Measurements from ENCODE around the gene RAB7A.

RAB7A gene

GRCh38 chr3:128794067-128794768 is 68.2 kb downstream of the RAB7A start:
- no peak for DNase-seq

- DNase-seq = peak; percentile 44
Measured at GRCh38 chr3:128794770-128795649, 69.0 kb downstream of the RAB7A start.

- no peak for DNase-seq
Measured at GRCh38 chr3:128799653-128800052, 73.7 kb downstream of the RAB7A start.

GRCh38 chr3:128800241-128801187 is 74.5 kb downstream of the RAB7A start:
- no peak for DNase-seq

- DNase-seq = no peak
Measured at GRCh38 chr3:128801779-128802380, 75.9 kb downstream of the RAB7A start.

- DNase-seq = no peak
Measured at GRCh38 chr3:128803307-128803706, 77.3 kb downstream of the RAB7A start.

- DNase-seq = no peak
Measured at GRCh38 chr3:128804017-128804810, 78.2 kb downstream of the RAB7A start.

- DNase-seq = no peak
Measured at GRCh38 chr3:128804811-128805155, 78.8 kb downstream of the RAB7A start.

- no peak for DNase-seq
Measured at GRCh38 chr3:128805772-128806171, 79.8 kb downstream of the RAB7A start.

- no peak for DNase-seq
Measured at GRCh38 chr3:128806588-128806987, 80.6 kb downstream of the RAB7A start.

- no peak for DNase-seq
Measured at GRCh38 chr3:128807186-128807830, 81.3 kb downstream of the RAB7A start.

GRCh38 chr3:128808672-128809071 is 82.7 kb downstream of the RAB7A start:
- DNase-seq = no peak

GRCh38 chr3:128813097-128813496 is 87.1 kb downstream of the RAB7A start:
- no peak for DNase-seq

GRCh38 chr3:128814060-128814459 is 88.1 kb downstream of the RAB7A start:
- no peak for DNase-seq

- no peak for DNase-seq
Measured at GRCh38 chr3:128814519-128815317, 88.7 kb downstream of the RAB7A start.

GRCh38 chr3:128815318-128816064 is 89.5 kb downstream of the RAB7A start:
- no peak for DNase-seq

GRCh38 chr3:128818186-128818787 is 92.3 kb downstream of the RAB7A start:
- DNase-seq = no peak

- DNase-seq = no peak
Measured at GRCh38 chr3:128820252-128820839, 94.4 kb downstream of the RAB7A start.

- DNase-seq = no peak
Measured at GRCh38 chr3:128823008-128823407, 97.0 kb downstream of the RAB7A start.
